GM20000 (cell line): ENCODE measurements around the gene BCL11A.

ENCODE experiments used
- DNase-seq: peaks from one replicate; pipeline ENCODE4 v3.0.0; 2012; ENCODE audit warnings: low spot score
- TF ChIP-seq, protein P1 (sequence below): IDR thresholded peaks from 2 replicates; pipeline ENCODE4 v1.5.1; 2012; ENCODE audit warnings: mild to moderate bottlenecking, control low read depth; ENCODE audit errors: extremely low read depth, missing control alignments

Gene BCL11A

DNA sequence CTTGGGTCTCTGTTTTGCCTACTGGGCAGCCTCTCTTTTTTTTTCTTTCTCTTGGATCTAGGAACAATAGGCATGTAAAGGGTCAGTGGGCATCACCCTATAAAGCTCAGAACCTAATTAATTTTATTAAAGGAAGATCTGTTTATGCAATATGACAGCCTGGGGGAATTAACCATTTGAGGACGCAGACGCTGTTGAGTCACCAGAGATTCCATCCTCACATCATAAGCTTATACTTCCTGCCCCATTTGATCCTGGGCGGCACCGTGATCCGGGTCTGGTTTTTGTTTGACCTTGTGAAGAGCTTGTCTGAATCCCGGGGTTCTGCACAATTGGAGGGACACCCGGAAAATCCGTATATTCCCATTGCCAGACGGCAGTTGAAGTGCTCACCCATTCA lies 16.8 kb upstream of the BCL11A start:
- TF ChIP-seq, protein P1, sequence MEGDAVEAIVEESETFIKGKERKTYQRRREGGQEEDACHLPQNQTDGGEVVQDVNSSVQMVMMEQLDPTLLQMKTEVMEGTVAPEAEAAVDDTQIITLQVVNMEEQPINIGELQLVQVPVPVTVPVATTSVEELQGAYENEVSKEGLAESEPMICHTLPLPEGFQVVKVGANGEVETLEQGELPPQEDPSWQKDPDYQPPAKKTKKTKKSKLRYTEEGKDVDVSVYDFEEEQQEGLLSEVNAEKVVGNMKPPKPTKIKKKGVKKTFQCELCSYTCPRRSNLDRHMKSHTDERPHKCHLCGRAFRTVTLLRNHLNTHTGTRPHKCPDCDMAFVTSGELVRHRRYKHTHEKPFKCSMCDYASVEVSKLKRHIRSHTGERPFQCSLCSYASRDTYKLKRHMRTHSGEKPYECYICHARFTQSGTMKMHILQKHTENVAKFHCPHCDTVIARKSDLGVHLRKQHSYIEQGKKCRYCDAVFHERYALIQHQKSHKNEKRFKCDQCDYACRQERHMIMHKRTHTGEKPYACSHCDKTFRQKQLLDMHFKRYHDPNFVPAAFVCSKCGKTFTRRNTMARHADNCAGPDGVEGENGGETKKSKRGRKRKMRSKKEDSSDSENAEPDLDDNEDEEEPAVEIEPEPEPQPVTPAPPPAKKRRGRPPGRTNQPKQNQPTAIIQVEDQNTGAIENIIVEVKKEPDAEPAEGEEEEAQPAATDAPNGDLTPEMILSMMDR: no peak
- no peak for DNase-seq

GRCh38 chr2:60569680-60570111 lies 16.2 kb upstream of the BCL11A start:
- DNase-seq: no peak
- TF ChIP-seq, protein P1: no peak

GRCh38 chr2:60567919-60568768 lies 14.7 kb upstream of the BCL11A start:
- DNase-seq: no peak

DNA sequence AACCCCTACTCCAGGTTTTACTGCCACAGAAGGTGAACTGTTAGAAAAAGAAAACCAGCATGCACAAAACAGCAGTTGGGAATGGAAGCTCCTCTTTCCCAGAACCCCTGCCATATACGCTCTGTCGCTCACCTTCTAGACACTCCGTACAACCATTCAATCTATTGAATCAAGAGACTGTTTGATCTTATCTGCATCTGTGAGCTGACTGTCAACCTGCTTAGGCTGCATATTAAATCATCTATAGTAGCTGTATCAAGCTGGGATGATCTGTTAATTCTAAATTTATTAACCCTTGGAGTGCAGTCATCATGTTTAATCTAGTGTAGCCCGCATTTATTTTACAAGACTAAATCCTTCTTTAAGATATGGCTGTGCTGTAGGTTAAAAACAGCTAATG lies 13.6 kb upstream of the BCL11A start:
- TF ChIP-seq, protein P1: no peak
- DNase-seq: no peak

More at GRCh38 chr2:60567919-60568768, 14.7 kb upstream of the BCL11A start:
- TF ChIP-seq, protein P1: no peak

GRCh38 chr2:60565472-60565871 lies 12.0 kb upstream of the BCL11A start:
- TF ChIP-seq, protein P1: no peak
- DNase-seq: no peak

DNA sequence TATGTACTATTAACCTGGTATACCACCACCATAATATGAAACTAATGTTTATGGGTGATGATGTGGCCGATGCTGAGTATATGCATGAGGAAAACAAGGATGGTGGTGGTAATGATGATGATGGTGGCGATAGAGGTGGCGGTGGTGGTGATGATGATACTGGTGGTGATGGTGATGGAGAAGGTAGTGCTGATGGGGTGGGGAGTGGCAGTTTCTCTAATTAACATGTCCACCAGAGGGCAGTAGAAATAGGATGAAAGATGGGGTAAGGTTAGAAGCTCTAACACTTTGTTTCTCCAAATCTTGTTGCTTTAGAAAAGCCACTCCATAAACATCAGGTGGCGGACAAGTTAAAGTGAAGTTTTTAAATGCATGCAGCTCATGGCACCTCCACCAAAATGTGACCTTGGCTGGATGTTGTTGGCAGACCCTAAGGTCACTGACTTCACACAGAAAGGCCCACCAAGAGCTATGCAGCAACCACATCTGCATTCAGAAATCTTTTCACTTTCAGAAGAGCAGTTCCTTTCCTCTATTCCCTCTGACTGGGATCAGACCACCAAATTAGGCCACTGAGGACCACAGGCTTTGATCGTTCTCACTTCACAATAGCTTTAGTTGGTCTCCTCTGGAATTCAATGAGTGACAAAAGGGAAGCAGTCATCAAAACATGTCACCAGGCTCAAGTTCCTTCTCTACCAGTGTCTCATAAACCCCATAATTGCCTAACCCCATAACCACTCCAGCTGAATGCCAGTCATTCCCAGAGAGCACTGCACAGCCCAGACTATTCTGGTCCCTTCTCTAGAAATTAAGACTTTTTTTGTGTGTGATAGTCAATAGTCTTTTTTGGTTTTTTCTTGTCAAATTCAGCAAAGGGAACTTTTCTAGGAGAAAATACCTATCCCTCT lies 7.5 kb upstream of the BCL11A start:
- peak; percentile 55 for DNase-seq
- TF ChIP-seq, protein P1: peak; percentile 29

DNA sequence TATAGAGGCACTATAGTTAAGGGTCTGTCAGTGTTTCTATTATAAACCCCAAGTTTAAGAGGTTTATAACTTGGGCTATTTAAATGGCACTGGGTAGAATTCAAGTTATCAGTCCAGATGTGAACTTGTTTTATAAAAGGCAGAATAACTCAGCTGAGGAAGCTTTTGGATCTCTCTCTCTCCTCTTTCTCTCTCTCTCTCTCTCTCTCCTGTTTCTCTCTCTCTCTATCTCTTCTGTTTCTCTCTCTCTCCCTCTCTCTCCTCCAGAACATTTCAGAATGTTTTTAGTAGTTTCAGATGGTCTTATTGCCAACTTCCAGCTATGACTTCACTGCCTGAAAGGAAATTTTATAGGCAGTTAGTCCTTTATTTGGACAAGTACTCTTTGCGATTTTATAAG lies 6.4 kb upstream of the BCL11A start:
- no peak for DNase-seq
- TF ChIP-seq, protein P1: no peak
